Activated B cell treated with CpG ODN at 0.5 μM for 24 hours (primary cell): ENCODE results near the gene PTPN5. TPM values are rescaled to one million over a fixed set of nuclear protein-coding genes. Genes with fewer than 3 reads are reported as not detected.

Experiments used
- ATAC-seq: fragments of 200-7000 bp; cut with Tn5 transposase; one replicate; pipeline ENCODE4 v1.10.0; 2021; ENCODE audit warnings: low read depth, mild to moderate bottlenecking, moderate library complexity
- CTCF ChIA-PET: fragments of 350-600 bp; sonication (Branson Sonifier 250); formaldehyde crosslinking; loops from one replicate; lab custom pipeline; 2021; ENCODE audit warnings: antibody characterized with exemption; lab: Charles Lee
- POLR2A ChIA-PET: fragments of 350-600 bp; sonication (Branson Sonifier 250); formaldehyde crosslinking; loops from one replicate; lab custom pipeline; 2021; ENCODE audit warnings: antibody characterized with exemption; lab: Charles Lee
- DNase-seq: peaks from one replicate; pipeline ENCODE4 v3.0.0; 2022
- H3K27ac Mint-ChIP-seq: one replicate; pipeline ENCODE4 v1.8.0; 2020; ENCODE audit warnings: mixed read lengths
- H3K27me3 Mint-ChIP-seq: one replicate; pipeline ENCODE4 v1.8.0; 2021; ENCODE audit warnings: mixed read lengths
- H3K36me3 Mint-ChIP-seq: one replicate; pipeline ENCODE4 v1.8.0; 2021; ENCODE audit warnings: low read depth, mixed read lengths
- H3K4me1 Mint-ChIP-seq: one replicate; pipeline ENCODE4 v1.8.0; 2021; ENCODE audit warnings: mixed read lengths
- H3K4me3 Mint-ChIP-seq: one replicate; pipeline ENCODE4 v1.8.0; 2020; ENCODE audit warnings: mild to moderate bottlenecking, mixed read lengths
- H3K9me3 Mint-ChIP-seq: one replicate; pipeline ENCODE4 v1.8.0; 2020; ENCODE audit warnings: mixed read lengths
- CTCF ChIP-seq: fragments of 200-600 bp; IDR thresholded peaks from one replicate; pipeline ENCODE4 v1.8.0; 2022; ENCODE audit warnings: antibody characterized with exemption, mild to moderate bottlenecking
- intact Hi-C: fragments of 100-400 bp; cut with micrococcal nuclease; formaldehyde crosslinking; loops from one replicate; pipeline ENCODE4 v1.15.1; 2024
- total RNA-seq: library from RNA; stranded (reverse); gene quantifications from 2 replicates; pipeline ENCODE4 v1.2.3, GENCODE V29; 2022

The PTPN5 gene
- total RNA-seq, 1 donor from 2014 or later = not detected

DNA sequence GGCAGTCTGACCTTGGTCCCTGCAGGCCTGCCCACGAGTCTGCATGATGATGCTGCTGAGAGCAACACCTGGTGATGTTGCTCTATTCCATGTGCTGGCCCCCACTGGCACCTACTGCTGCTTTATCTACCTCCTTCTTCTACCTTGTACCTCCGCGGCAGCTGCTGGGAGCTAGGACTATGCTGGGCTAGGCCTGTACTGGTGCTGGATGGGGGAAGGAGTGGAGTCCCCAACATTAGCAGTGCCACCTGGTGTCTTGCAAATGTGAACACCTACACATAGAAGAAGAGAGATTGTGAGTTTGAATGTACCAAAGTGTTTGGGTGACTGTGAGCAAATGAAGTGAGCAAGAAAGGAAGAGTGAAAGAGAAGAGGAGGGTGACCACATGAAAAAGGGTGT is 30.5 kb downstream of the PTPN5 start:
- CTCF ChIA-PET = no interaction called here
- POLR2A ChIA-PET = no interaction called here
- no peak for TF ChIP-seq CTCF
- no peak overlapping the region for H3K27ac Mint-ChIP-seq
- no peaks in the 10 kb centered on the region for H3K9me3 Mint-ChIP-seq
- no peaks in the 10 kb centered on the region for H3K27me3 Mint-ChIP-seq
- H3K4me1 Mint-ChIP-seq = peaks cover 3% of the 10 kb centered on the region
- H3K36me3 Mint-ChIP-seq = no peaks in the 10 kb centered on the region
- intact Hi-C loops = no loop called here
- ATAC-seq (no peak), DNase-seq (no peak)
- H3K4me3 Mint-ChIP-seq = no peak overlapping the region

- CTCF ChIA-PET = interaction anchor here (0.6 kb wide), 1 partner anchor 406 kb away, joined by 4 read pairs; no protein-coding TSS in a partner anchor
- intact Hi-C loops = no loop called here
- ATAC-seq (no peak), DNase-seq (no peak)
- Mint-ChIP-seq H3K27me3 (peaks cover 15% of the 10 kb centered on the region), H3K4me1 (no peaks in the 10 kb centered on the region), H3K9me3 (no peaks in the 10 kb centered on the region), H3K36me3 (no peaks in the 10 kb centered on the region), H3K27ac (no peak overlapping the region), H3K4me3 (no peak overlapping the region)
- POLR2A ChIA-PET = no interaction called here
- TF ChIP-seq CTCF = no peak
Observed at GRCh38 chr11:18757811-18758210, 33.8 kb downstream of the PTPN5 start.

GRCh38 chr11:18756889-18757288 is 34.7 kb downstream of the PTPN5 start:
- no peaks in the 10 kb centered on the region for H3K4me1 Mint-ChIP-seq
- no peak overlapping the region for H3K27ac Mint-ChIP-seq
- DNase-seq = no peak
- no peak for ATAC-seq
- H3K9me3 Mint-ChIP-seq = no peaks in the 10 kb centered on the region
- TF ChIP-seq CTCF = no peak
- ChIA-PET POLR2A (no interaction called here), CTCF (no interaction called here)
- intact Hi-C loops = no loop called here
- H3K27me3 Mint-ChIP-seq = peaks cover 24% of the 10 kb centered on the region
- H3K36me3 Mint-ChIP-seq = no peaks in the 10 kb centered on the region
- no peak overlapping the region for H3K4me3 Mint-ChIP-seq

GRCh38 chr11:18754308-18754707 is 37.3 kb downstream of the PTPN5 start:
- H3K27ac Mint-ChIP-seq = no peak overlapping the region
- peaks cover 28% of the 10 kb centered on the region for H3K27me3 Mint-ChIP-seq
- intact Hi-C loops = no loop called here
- H3K9me3 Mint-ChIP-seq = no peaks in the 10 kb centered on the region
- H3K36me3 Mint-ChIP-seq = no peaks in the 10 kb centered on the region
- no peak for DNase-seq
- CTCF ChIA-PET = no interaction called here
- POLR2A ChIA-PET = interaction anchor here (0.5 kb wide), 1 partner anchor 649 kb away, joined by 3 read pairs; no protein-coding TSS in a partner anchor
- no peak overlapping the region for H3K4me3 Mint-ChIP-seq
- ATAC-seq = no peak
- no peak for TF ChIP-seq CTCF
- H3K4me1 Mint-ChIP-seq = no peaks in the 10 kb centered on the region

GRCh38 chr11:18752502-18752901 is 39.1 kb downstream of the PTPN5 start:
- Mint-ChIP-seq H3K27me3 (peaks cover 28% of the 10 kb centered on the region), H3K36me3 (no peaks in the 10 kb centered on the region), H3K9me3 (no peaks in the 10 kb centered on the region), H3K27ac (no peak overlapping the region), H3K4me1 (no peaks in the 10 kb centered on the region), H3K4me3 (no peak overlapping the region)
- no peak for TF ChIP-seq CTCF
- no peak for ATAC-seq
- ChIA-PET POLR2A (no interaction called here), CTCF (no interaction called here)
- intact Hi-C loops = no loop called here
- no peak for DNase-seq
